NT2/D1 (cell line): Measurements from ENCODE around the gene BCAT1.

Source experiments
- YY1 ChIP-seq: IDR thresholded peaks from 2 replicates; pipeline ENCODE4 v1.6.1; 2011; ENCODE audit not compliant: insufficient read length, insufficient read depth
- ZNF274 ChIP-seq: IDR thresholded peaks from 2 replicates; pipeline ENCODE4 v1.6.1; 2011; ENCODE audit warnings: mild to moderate bottlenecking, low read depth, low read length

DNA sequence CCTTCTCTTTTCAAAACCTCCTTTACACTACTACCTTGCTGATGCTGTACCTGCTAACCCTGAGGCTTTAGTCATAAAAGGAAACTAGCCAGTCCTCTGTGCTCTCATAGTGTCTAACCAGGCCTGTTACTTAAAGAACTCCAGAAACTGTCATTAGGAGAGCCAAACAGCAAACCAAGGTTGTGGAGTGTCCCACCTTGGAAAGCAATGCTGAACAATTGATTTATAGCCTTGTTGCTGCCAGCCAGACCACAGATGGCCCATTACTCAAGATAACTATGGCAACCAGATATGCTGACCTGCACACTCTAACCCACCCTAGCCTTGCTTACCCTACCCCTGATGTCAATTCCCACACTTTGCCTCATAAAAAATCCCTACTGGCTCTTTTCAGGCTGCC, 26.5 kb upstream of the BCAT1 start:
- TF ChIP-seq YY1 (no peak), ZNF274 (no peak)
